HEK293 (cell line): ENCODE measurements around the gene CTDSP1.

ENCODE experiments used
- EGR2 ChIP-seq: fragments of 450-650 bp; formaldehyde crosslinking; IDR thresholded peaks from 2 replicates; pipeline ENCODE4 v1.5.1; 2016; ENCODE audit warnings: low read depth, missing biosample characterization, missing genetic modification characterization
- FEZF1 ChIP-seq: fragments of 450-650 bp; formaldehyde crosslinking; IDR thresholded peaks from 2 replicates; pipeline ENCODE4 v1.5.1; 2016; ENCODE audit warnings: missing biosample characterization, missing genetic modification characterization
- GLIS2 ChIP-seq: fragments of 450-650 bp; formaldehyde crosslinking; IDR thresholded peaks from 2 replicates; pipeline ENCODE4 v1.5.1; 2016; ENCODE audit warnings: missing biosample characterization, missing genetic modification characterization
- KLF10 ChIP-seq: fragments of 450-650 bp; IDR thresholded peaks from 2 replicates; pipeline ENCODE4 v1.5.1; 2018; ENCODE audit warnings: missing biosample characterization, mild to moderate bottlenecking, missing genetic modification characterization
- PRDM2 ChIP-seq: fragments of 450-650 bp; formaldehyde crosslinking; IDR thresholded peaks from 2 replicates; pipeline ENCODE4 v1.5.1; 2016; ENCODE audit warnings: missing biosample characterization, missing genetic modification characterization, borderline replicate concordance
- SALL2 ChIP-seq: fragments of 450-650 bp; formaldehyde crosslinking; IDR thresholded peaks from 2 replicates; pipeline ENCODE4 v1.5.0; 2017; ENCODE audit warnings: missing biosample characterization, mild to moderate bottlenecking, missing genetic modification characterization, borderline replicate concordance
- ZIC2 ChIP-seq: fragments of 450-650 bp; formaldehyde crosslinking; IDR thresholded peaks from 2 replicates; pipeline ENCODE4 v1.5.1; 2016; ENCODE audit warnings: missing biosample characterization, missing genetic modification characterization
- ZNF155 ChIP-seq: fragments of 450-650 bp; formaldehyde crosslinking; IDR thresholded peaks from 2 replicates; pipeline ENCODE4 v1.5.1; 2016; ENCODE audit warnings: missing biosample characterization, missing genetic modification characterization
- ZNF214 ChIP-seq: fragments of 450-650 bp; formaldehyde crosslinking; IDR thresholded peaks from 2 replicates; pipeline ENCODE4 v1.5.1; 2017; ENCODE audit warnings: missing biosample characterization, mild to moderate bottlenecking, missing genetic modification characterization, borderline replicate concordance
- ZNF311 ChIP-seq: fragments of 450-650 bp; formaldehyde crosslinking; IDR thresholded peaks from 2 replicates; pipeline ENCODE4 v1.5.1; 2017; ENCODE audit warnings: missing biosample characterization, missing genetic modification characterization, borderline replicate concordance
- ZNF324 ChIP-seq: fragments of 450-650 bp; formaldehyde crosslinking; IDR thresholded peaks from 2 replicates; pipeline ENCODE4 v1.5.1; 2016; ENCODE audit warnings: missing biosample characterization, missing genetic modification characterization
- ZNF341 ChIP-seq: fragments of 450-650 bp; formaldehyde crosslinking; IDR thresholded peaks from 2 replicates; pipeline ENCODE4; 2016; ENCODE audit warnings: low read depth, missing biosample characterization, missing genetic modification characterization
- ZNF366 ChIP-seq: fragments of 450-650 bp; formaldehyde crosslinking; conservative IDR thresholded peaks from 2 replicates; pipeline ENCODE4 v1.5.1; 2016; ENCODE audit warnings: missing biosample characterization, missing genetic modification characterization
- ZNF426 ChIP-seq: fragments of 450-650 bp; formaldehyde crosslinking; IDR thresholded peaks from 2 replicates; pipeline ENCODE4 v1.5.1; 2017; ENCODE audit warnings: missing biosample characterization, missing genetic modification characterization, mild to moderate bottlenecking, inconsistent platforms, moderate library complexity
- ZNF560 ChIP-seq: fragments of 450-650 bp; formaldehyde crosslinking; IDR thresholded peaks from 2 replicates; pipeline ENCODE4 v1.5.1; 2017; ENCODE audit warnings: missing biosample characterization, missing genetic modification characterization, borderline replicate concordance
- ZNF580 ChIP-seq: fragments of 450-650 bp; formaldehyde crosslinking; IDR thresholded peaks from 2 replicates; pipeline ENCODE4 v1.5.1; 2016; ENCODE audit warnings: missing biosample characterization, missing genetic modification characterization
- ZNF670 ChIP-seq: fragments of 450-650 bp; formaldehyde crosslinking; IDR thresholded peaks from 2 replicates; pipeline ENCODE4 v1.5.1; 2016; ENCODE audit warnings: missing biosample characterization, missing genetic modification characterization, low read depth
- ZNF692 ChIP-seq: fragments of 450-650 bp; formaldehyde crosslinking; IDR thresholded peaks from 2 replicates; pipeline ENCODE4 v1.5.1; 2016; ENCODE audit warnings: missing biosample characterization, missing genetic modification characterization
- ZNF776 ChIP-seq: fragments of 450-650 bp; formaldehyde crosslinking; IDR thresholded peaks from 2 replicates; pipeline ENCODE4 v1.5.0; 2017; ENCODE audit warnings: missing biosample characterization, missing genetic modification characterization, borderline replicate concordance
- ZNF785 ChIP-seq: fragments of 450-650 bp; formaldehyde crosslinking; IDR thresholded peaks from 2 replicates; pipeline ENCODE4 v1.5.1; 2016; ENCODE audit warnings: missing biosample characterization, missing genetic modification characterization
- ZNF830 ChIP-seq: fragments of 450-650 bp; IDR thresholded peaks from 2 replicates; pipeline ENCODE4 v1.5.0; 2018; ENCODE audit warnings: missing biosample characterization, missing genetic modification characterization, low read depth, mild to moderate bottlenecking, moderate library complexity
- ZSCAN30 ChIP-seq: fragments of 450-650 bp; IDR thresholded peaks from 2 replicates; pipeline ENCODE4 v1.5.1; 2018; ENCODE audit warnings: missing biosample characterization, mild to moderate bottlenecking, missing genetic modification characterization, moderate library complexity
- TF ChIP-seq, protein P1 (sequence below): fragments of 450-650 bp; formaldehyde crosslinking; IDR thresholded peaks from 2 replicates; pipeline ENCODE4 v1.5.1; 2016; ENCODE audit warnings: missing biosample characterization, missing genetic modification characterization
- TF ChIP-seq, protein P2 (sequence below): fragments of 450-650 bp; formaldehyde crosslinking; IDR thresholded peaks from 2 replicates; pipeline ENCODE4 v1.5.1; 2016; ENCODE audit warnings: missing biosample characterization, missing genetic modification characterization, low read depth
- TF ChIP-seq, protein P3 (sequence below): fragments of 450-650 bp; formaldehyde crosslinking; IDR thresholded peaks from 2 replicates; pipeline ENCODE4 v1.5.1; 2016; ENCODE audit warnings: missing biosample characterization, missing genetic modification characterization

The CTDSP1 gene

GRCh38 chr2:218387369-218388194 lies 12.1 kb upstream of the CTDSP1 start (continued):
- TF ChIP-seq ZNF692 (tag by site-specific recombination) (0 out of 2 replicates have a peak, but pooled peaks have one; percentile 21), ZNF785 (no peak), ZNF426 (tag by site-specific recombination) (no peak), ZNF214 (no peak), ZNF155 (no peak), ZNF560 (tag by site-specific recombination) (no peak), ZNF324 (no peak), ZNF311 (no peak), ZIC2 (peak; percentile 91), ZNF341 (peak; percentile 28), FEZF1 (no peak; the same call in 1 of the 2 replicates), EGR2 (tag by site-specific recombination) (peak; percentile 51), GLIS2 (tag by site-specific recombination) (peak; percentile 78), ZNF580 (no peak), ZNF830 (tag by site-specific recombination) (no peak), ZNF366 (peak; percentile 30; the same call in 1 of the 2 replicates), ZSCAN30 (peak; percentile 78; the same call in 1 of the 2 replicates), ZNF670 (tag by site-specific recombination) (no peak), PRDM2 (no peak), SALL2 (tag by site-specific recombination) (no peak), ZNF776 (tag by site-specific recombination) (no peak), KLF10 (no peak)
- TF ChIP-seq, protein P1, sequence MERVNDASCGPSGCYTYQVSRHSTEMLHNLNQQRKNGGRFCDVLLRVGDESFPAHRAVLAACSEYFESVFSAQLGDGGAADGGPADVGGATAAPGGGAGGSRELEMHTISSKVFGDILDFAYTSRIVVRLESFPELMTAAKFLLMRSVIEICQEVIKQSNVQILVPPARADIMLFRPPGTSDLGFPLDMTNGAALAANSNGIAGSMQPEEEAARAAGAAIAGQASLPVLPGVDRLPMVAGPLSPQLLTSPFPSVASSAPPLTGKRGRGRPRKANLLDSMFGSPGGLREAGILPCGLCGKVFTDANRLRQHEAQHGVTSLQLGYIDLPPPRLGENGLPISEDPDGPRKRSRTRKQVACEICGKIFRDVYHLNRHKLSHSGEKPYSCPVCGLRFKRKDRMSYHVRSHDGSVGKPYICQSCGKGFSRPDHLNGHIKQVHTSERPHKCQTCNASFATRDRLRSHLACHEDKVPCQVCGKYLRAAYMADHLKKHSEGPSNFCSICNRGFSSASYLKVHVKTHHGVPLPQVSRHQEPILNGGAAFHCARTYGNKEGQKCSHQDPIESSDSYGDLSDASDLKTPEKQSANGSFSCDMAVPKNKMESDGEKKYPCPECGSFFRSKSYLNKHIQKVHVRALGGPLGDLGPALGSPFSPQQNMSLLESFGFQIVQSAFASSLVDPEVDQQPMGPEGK (tag by site-specific recombination), result peak; percentile 77
- TF ChIP-seq, protein P2, sequence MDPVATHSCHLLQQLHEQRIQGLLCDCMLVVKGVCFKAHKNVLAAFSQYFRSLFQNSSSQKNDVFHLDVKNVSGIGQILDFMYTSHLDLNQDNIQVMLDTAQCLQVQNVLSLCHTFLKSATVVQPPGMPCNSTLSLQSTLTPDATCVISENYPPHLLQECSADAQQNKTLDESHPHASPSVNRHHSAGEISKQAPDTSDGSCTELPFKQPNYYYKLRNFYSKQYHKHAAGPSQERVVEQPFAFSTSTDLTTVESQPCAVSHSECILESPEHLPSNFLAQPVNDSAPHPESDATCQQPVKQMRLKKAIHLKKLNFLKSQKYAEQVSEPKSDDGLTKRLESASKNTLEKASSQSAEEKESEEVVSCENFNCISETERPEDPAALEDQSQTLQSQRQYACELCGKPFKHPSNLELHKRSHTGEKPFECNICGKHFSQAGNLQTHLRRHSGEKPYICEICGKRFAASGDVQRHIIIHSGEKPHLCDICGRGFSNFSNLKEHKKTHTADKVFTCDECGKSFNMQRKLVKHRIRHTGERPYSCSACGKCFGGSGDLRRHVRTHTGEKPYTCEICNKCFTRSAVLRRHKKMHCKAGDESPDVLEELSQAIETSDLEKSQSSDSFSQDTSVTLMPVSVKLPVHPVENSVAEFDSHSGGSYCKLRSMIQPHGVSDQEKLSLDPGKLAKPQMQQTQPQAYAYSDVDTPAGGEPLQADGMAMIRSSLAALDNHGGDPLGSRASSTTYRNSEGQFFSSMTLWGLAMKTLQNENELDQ (tag by site-specific recombination), result no peak
- TF ChIP-seq, protein P3, sequence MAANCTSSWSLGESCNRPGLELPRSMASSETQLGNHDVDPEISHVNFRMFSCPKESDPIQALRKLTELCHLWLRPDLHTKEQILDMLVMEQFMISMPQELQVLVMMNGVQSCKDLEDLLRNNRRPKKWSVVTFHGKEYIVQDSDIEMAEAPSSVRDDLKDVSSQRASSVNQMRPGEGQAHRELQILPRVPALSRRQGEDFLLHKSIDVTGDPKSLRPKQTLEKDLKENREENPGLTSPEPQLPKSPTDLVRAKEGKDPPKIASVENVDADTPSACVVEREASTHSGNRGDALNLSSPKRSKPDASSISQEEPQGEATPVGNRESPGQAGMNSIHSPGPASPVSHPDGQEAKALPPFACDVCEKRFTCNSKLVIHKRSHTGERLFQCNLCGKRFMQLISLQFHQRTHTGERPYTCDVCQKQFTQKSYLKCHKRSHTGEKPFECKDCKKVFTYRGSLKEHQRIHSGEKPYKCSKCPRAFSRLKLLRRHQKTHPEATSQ (tag by site-specific recombination), result no peak
